ES-I3 (cell line): ENCODE data around the gene PSMB9.
A peak's percentile ranks its signal among the peaks of the same experiment; 100 is the strongest.
"Not testable (repeated sequence)": the region's sequence is repeated elsewhere in the genome, so short reads cannot be mapped to it uniquely, and the experiment has no call there.

Experiments
- H3K36me3 ChIP-seq: 2 replicates; pipeline ENCODE4 v1.6.1; 2013; ENCODE audit warnings: mild to moderate bottlenecking, low read length, control low read depth, moderate library complexity; ENCODE audit not compliant: insufficient read depth
- H3K4me1 ChIP-seq: 2 replicates; pipeline ENCODE4 v1.6.1; 2013; ENCODE audit warnings: mild to moderate bottlenecking, control low read depth, low read length; ENCODE audit not compliant: insufficient read depth
- H3K9ac ChIP-seq: 2 replicates; pipeline ENCODE4 v1.6.1; 2013; ENCODE audit warnings: low read depth, mild to moderate bottlenecking, low read length, moderate library complexity
- H3K9me3 ChIP-seq: 2 replicates; pipeline ENCODE4 v1.6.1; 2013; ENCODE audit warnings: mild to moderate bottlenecking, low read length, moderate library complexity; ENCODE audit not compliant: control insufficient read depth, insufficient read depth

The PSMB9 gene

GRCh38 chr6:32853541-32854375, at the start of gene PSMB9, which contains the start of gene TAP1:
PSMB9 (plus strand) TSS chr6:32854192; CDS start chr6:32854230, 38 bp downstream.
TAP1 (minus strand) TSS chr6:32853704; CDS start chr6:32853636, 68 bp downstream.
- peak within 1 kb of the TSS; percentile 62 for H3K9ac ChIP-seq
- H3K36me3 ChIP-seq, result no peaks in the 10 kb centered on the region
- no peaks in the 10 kb centered on the region for H3K4me1 ChIP-seq
- H3K9me3 ChIP-seq, result no peaks in the 10 kb centered on the region

GRCh38 chr6:32805404-32805803, 48.6 kb upstream of the PSMB9 start:
- not testable (repeated sequence) for H3K36me3 ChIP-seq, H3K9me3 ChIP-seq, H3K4me1 ChIP-seq, H3K9ac ChIP-seq

GRCh38 chr6:32807020-32807580, 46.9 kb upstream of the PSMB9 start:
- no peaks in the 10 kb centered on the region for H3K9me3 ChIP-seq
- no peak overlapping the region for H3K9ac ChIP-seq
- H3K36me3 ChIP-seq, result no peaks in the 10 kb centered on the region
- H3K4me1 ChIP-seq, result no peaks in the 10 kb centered on the region

GRCh38 chr6:32809171-32809570, 44.8 kb upstream of the PSMB9 start:
- Histone ChIP-seq H3K9me3 (no peaks in the 10 kb centered on the region), H3K9ac (no peak overlapping the region), H3K36me3 (no peaks in the 10 kb centered on the region), H3K4me1 (no peaks in the 10 kb centered on the region)

- no peaks in the 10 kb centered on the region for H3K9me3 ChIP-seq
- no peak overlapping the region for H3K9ac ChIP-seq
- no peaks in the 10 kb centered on the region for H3K4me1 ChIP-seq
- no peaks in the 10 kb centered on the region for H3K36me3 ChIP-seq
Measured at GRCh38 chr6:32814145-32814544, 39.8 kb upstream of the PSMB9 start.

GRCh38 chr6:32815115-32815514, 38.9 kb upstream of the PSMB9 start:
- Histone ChIP-seq H3K4me1 (no peaks in the 10 kb centered on the region), H3K36me3 (no peaks in the 10 kb centered on the region), H3K9me3 (no peaks in the 10 kb centered on the region), H3K9ac (no peak overlapping the region)

GRCh38 chr6:32815996-32816395, 38.0 kb upstream of the PSMB9 start:
- H3K4me1 ChIP-seq, result no peaks in the 10 kb centered on the region
- H3K9me3 ChIP-seq, result no peaks in the 10 kb centered on the region
- no peak overlapping the region for H3K9ac ChIP-seq
- no peaks in the 10 kb centered on the region for H3K36me3 ChIP-seq

GRCh38 chr6:32816746-32817204, 37.2 kb upstream of the PSMB9 start, which contains the start of gene HLA-DOB:
HLA-DOB (minus strand) TSS chr6:32817002; CDS start chr6:32816951, 51 bp downstream.
- Histone ChIP-seq H3K36me3 (no peaks in the 10 kb centered on the region), H3K9me3 (no peaks in the 10 kb centered on the region), H3K4me1 (no peaks in the 10 kb centered on the region), H3K9ac (no peak within 1 kb of the TSS)

- Histone ChIP-seq H3K36me3 (no peaks in the 10 kb centered on the region), H3K9me3 (no peaks in the 10 kb centered on the region), H3K9ac (no peak overlapping the region), H3K4me1 (no peaks in the 10 kb centered on the region)
Measured at GRCh38 chr6:32818867-32819266, 35.1 kb upstream of the PSMB9 start.

- Histone ChIP-seq H3K9ac (no peak overlapping the region), H3K9me3 (no peaks in the 10 kb centered on the region), H3K4me1 (no peaks in the 10 kb centered on the region), H3K36me3 (no peaks in the 10 kb centered on the region)
Measured at GRCh38 chr6:32819729-32820128, 34.3 kb upstream of the PSMB9 start.

- peaks cover 3% of the 10 kb centered on the region; the same call in 1 of the 2 replicates for H3K4me1 ChIP-seq
- H3K36me3 ChIP-seq, result no peaks in the 10 kb centered on the region
- H3K9me3 ChIP-seq, result no peaks in the 10 kb centered on the region
- no peak overlapping the region for H3K9ac ChIP-seq
Measured at GRCh38 chr6:32825966-32826365, 28.0 kb upstream of the PSMB9 start.

- no peak overlapping the region for H3K9ac ChIP-seq
- peaks cover 3% of the 10 kb centered on the region; the same call in 1 of the 2 replicates for H3K4me1 ChIP-seq
Measured at GRCh38 chr6:32827025-32827424, 27.0 kb upstream of the PSMB9 start.

GRCh38 chr6:32829495-32829894, 24.5 kb upstream of the PSMB9 start:
- peaks cover 3% of the 10 kb centered on the region; the same call in 1 of the 2 replicates for H3K4me1 ChIP-seq
- no peaks in the 10 kb centered on the region for H3K36me3 ChIP-seq
- H3K9me3 ChIP-seq, result no peaks in the 10 kb centered on the region
- no peak overlapping the region for H3K9ac ChIP-seq

More at GRCh38 chr6:32827025-32827424, 27.0 kb upstream of the PSMB9 start:
- Histone ChIP-seq H3K36me3 (no peaks in the 10 kb centered on the region), H3K9me3 (no peaks in the 10 kb centered on the region)

GRCh38 chr6:32830017-32830416, 24.0 kb upstream of the PSMB9 start:
- Histone ChIP-seq H3K36me3 (no peaks in the 10 kb centered on the region), H3K9me3 (no peaks in the 10 kb centered on the region), H3K4me1 (peaks cover 3% of the 10 kb centered on the region; the same call in 1 of the 2 replicates), H3K9ac (no peak overlapping the region)

GRCh38 chr6:32830936-32831335, 23.1 kb upstream of the PSMB9 start:
- Histone ChIP-seq H3K36me3 (no peaks in the 10 kb centered on the region), H3K9me3 (no peaks in the 10 kb centered on the region), H3K9ac (no peak overlapping the region), H3K4me1 (peaks cover 3% of the 10 kb centered on the region; the same call in 1 of the 2 replicates)
